Natural killer cell (primary cell): ENCODE measurements around the gene ZC3H7B. TPM values are rescaled to one million over a fixed set of nuclear protein-coding genes. Genes with fewer than 3 reads are reported as not detected.

Experiments
- ATAC-seq, 3 donors: fragments of 150-1000 bp in 2 of 3; fragments of 200-7000 bp in 1 of 3; cut with Tn5 transposase; 1 replicate in 1 of 3; 2 replicates in 2 of 3; pipeline ENCODE4 v1.10.0; 2021; ENCODE audit warnings: mild to moderate bottlenecking in 2 of 3, moderate library complexity in 2 of 3
- DNase-seq, 2 donors: peaks; one replicate each; pipeline versions ENCODE4 v3.0.0 to v3.0.0-alpha.2; 2013 to 2021; ENCODE audit warnings: mixed read lengths in 1 of 2
- H3K27ac ChIP-seq: one replicate; pipeline ENCODE4 v1.5.1; 2013; ENCODE audit warnings: mild to moderate bottlenecking, low read length
- H3K27me3 ChIP-seq: one replicate; pipeline ENCODE4 v1.6.1; 2013; ENCODE audit warnings: low read length; ENCODE audit not compliant: control insufficient read depth, insufficient read depth
- H3K36me3 ChIP-seq: one replicate; pipeline ENCODE4 v1.6.1; 2013; ENCODE audit warnings: low read length; ENCODE audit not compliant: control insufficient read depth, insufficient read depth
- H3K4me1 ChIP-seq: one replicate; pipeline ENCODE4 v1.6.1; 2013; ENCODE audit warnings: low read length; ENCODE audit not compliant: control insufficient read depth, insufficient read depth
- H3K4me3 ChIP-seq: one replicate; pipeline ENCODE4 v1.5.1; 2013; ENCODE audit warnings: low read length
- H3K9me3 ChIP-seq: one replicate; pipeline ENCODE4 v1.6.1; 2013; ENCODE audit warnings: low read length; ENCODE audit not compliant: control insufficient read depth, insufficient read depth
- H3K27ac Mint-ChIP-seq, 2 donors: one replicate each; pipeline ENCODE4 v1.8.0; 2022; ENCODE audit warnings: mild to moderate bottlenecking in 2 of 2, mixed read lengths in 2 of 2, moderate library complexity in 1 of 2
- H3K27me3 Mint-ChIP-seq, 2 donors: one replicate each; pipeline ENCODE4 v1.8.0; 2022; ENCODE audit warnings: low read depth in 2 of 2, mixed read lengths in 2 of 2
- H3K36me3 Mint-ChIP-seq: one replicate; pipeline ENCODE4 v1.8.0; 2022; ENCODE audit warnings: mixed read lengths
- H3K4me1 Mint-ChIP-seq, 2 donors: one replicate each; pipeline ENCODE4 v1.8.0; 2022; ENCODE audit warnings: mixed read lengths in 2 of 2
- H3K4me3 Mint-ChIP-seq: one replicate; pipeline ENCODE4 v1.8.0; 2022; ENCODE audit warnings: mild to moderate bottlenecking, moderate library complexity, mixed read lengths
- H3K9me3 Mint-ChIP-seq, 2 donors: one replicate each; pipeline ENCODE4 v1.8.0; 2022; ENCODE audit warnings: mixed read lengths in 2 of 2
- CTCF ChIP-seq: fragments of 200-600 bp; IDR thresholded peaks from one replicate; pipeline ENCODE4 v1.8.0; 2022; ENCODE audit warnings: antibody characterized with exemption
- WGBS: methylation state at CpG from one replicate; pipeline ENCODE4 v1.1.7; 2013; ENCODE audit warnings: missing lambda C conversion rate; ENCODE audit not compliant: insufficient coverage; 5-methylcytosine and 5-hydroxymethylcytosine counted together
- intact Hi-C: fragments of 100-400 bp; cut with micrococcal nuclease; formaldehyde crosslinking; loops from one replicate; pipeline ENCODE4 v1.14.2; 2022
- total RNA-seq, 4 donors: library from RNA; stranded (reverse); fragments of 120-200 nt in 1 of 4; gene quantifications; one replicate each; pipeline versions ENCODE4 v1.2.3 to v1.2.4, GENCODE V29; 2013 to 2022

Gene ZC3H7B
- total RNA-seq, 3 donors from 2014 or later (not counting 1 experiment from before 2014, with no cell fraction given): 33.9 to 40.3 (median 38.3) TPM

- WGBS: 14% methylated on average over 21 of the region's 21 CpGs
- peaks cover 7% of the 10 kb centered on the region in 2 donors for H3K27me3 Mint-ChIP-seq
- H3K36me3 Mint-ChIP-seq: no peaks in the 10 kb centered on the region
These were observed 65.8 kb downstream of the ZC3H7B start for GRCh38 chr22:41367039-41367679.

GRCh38 chr22:41367680-41368542 lies 66.6 kb downstream of the ZC3H7B start:
- DNase-seq: no peak
- no peaks in the 10 kb centered on the region for H3K36me3 Mint-ChIP-seq
- H3K27me3 ChIP-seq: no peaks in the 10 kb centered on the region
- no peak overlapping the region for H3K4me3 Mint-ChIP-seq
- ATAC-seq: no peak
- 90% methylated on average over 18 of the region's 18 CpGs for WGBS
- no peaks in the 10 kb centered on the region for H3K9me3 ChIP-seq
- peaks cover 7% of the 10 kb centered on the region in 2 donors for H3K27me3 Mint-ChIP-seq
- H3K27ac ChIP-seq: no peak overlapping the region
- intact Hi-C loops: no loop called here
- H3K4me1 Mint-ChIP-seq: no peaks in the 10 kb centered on the region
- H3K4me3 ChIP-seq: no peak overlapping the region
- no peaks in the 10 kb centered on the region for H3K36me3 ChIP-seq
- no peaks in the 10 kb centered on the region for H3K9me3 Mint-ChIP-seq
- no peaks in the 10 kb centered on the region for H3K4me1 ChIP-seq
- no peak overlapping the region for H3K27ac Mint-ChIP-seq
- TF ChIP-seq CTCF: no peak

More at GRCh38 chr22:41367039-41367679, 65.8 kb downstream of the ZC3H7B start:
- H3K36me3 ChIP-seq: no peaks in the 10 kb centered on the region
- Mint-ChIP-seq H3K4me3 (no peak overlapping the region), H3K4me1 (no peaks in the 10 kb centered on the region), H3K27ac (no peak overlapping the region), H3K9me3 (no peaks in the 10 kb centered on the region)
- H3K4me3 ChIP-seq: no peak overlapping the region
- no peak overlapping the region for H3K27ac ChIP-seq
- H3K9me3 ChIP-seq: no peaks in the 10 kb centered on the region
- TF ChIP-seq CTCF: no peak
- DNase-seq: peak in 1 of 2 donors; percentile 45
- no peaks in the 10 kb centered on the region for H3K4me1 ChIP-seq
- intact Hi-C loops: no loop called here
- no peaks in the 10 kb centered on the region for H3K27me3 ChIP-seq
- ATAC-seq: peak in 1 of 3 donors; percentile 14

- Histone ChIP-seq H3K4me3 (no peak overlapping the region), H3K27ac (no peak overlapping the region), H3K27me3 (no peaks in the 10 kb centered on the region), H3K36me3 (no peaks in the 10 kb centered on the region), H3K4me1 (no peaks in the 10 kb centered on the region), H3K9me3 (no peaks in the 10 kb centered on the region)
- DNase-seq (no peak), ATAC-seq (no peak)
- intact Hi-C loops: no loop called here
- Mint-ChIP-seq H3K27me3 (peaks cover 7% of the 10 kb centered on the region in 2 donors), H3K36me3 (no peaks in the 10 kb centered on the region), H3K4me3 (no peak overlapping the region), H3K27ac (no peak overlapping the region), H3K4me1 (no peaks in the 10 kb centered on the region), H3K9me3 (no peaks in the 10 kb centered on the region)
- 86% methylated on average over 19 of the region's 19 CpGs for WGBS
- TF ChIP-seq CTCF: no peak
These were observed 67.5 kb downstream of the ZC3H7B start for GRCh38 chr22:41368543-41369423.
